K562 (cell line): ENCODE data around the gene PCDHA5. TPM values are rescaled to one million over a fixed set of nuclear protein-coding genes. Genes with fewer than 3 reads are reported as not detected.

Experiments used
- ATAC-seq: fragments of 200-7000 bp; cut with Tn5 transposase; 3 replicates; pipeline ENCODE4 v1.9.1; 2020; ENCODE audit warnings: moderate library complexity
- BruUV-seq: library from RNA; stranded (reverse); fragments of 400-500 nt; replicated peaks from 2 replicates; lab custom pipeline; 2021; lab: Mats Ljungman, UMichigan
- CTCF ChIA-PET: fragments of 300-600 bp; formaldehyde crosslinking; extraction: SDS; loops from one replicate; lab custom pipeline; 2021; ENCODE audit warnings: low intra/inter-chr PET ratio; lab: Yijun Ruan, JAX
- POLR2A ChIA-PET: fragments of 300-600, 350-650 bp; sonication (Branson Sonifier 250); formaldehyde crosslinking; extraction: SDS; loops from one replicate; lab custom pipeline; 2021; ENCODE audit warnings: antibody characterized with exemption, inconsistent platforms; lab: Yijun Ruan, JAX
- DNase-seq, 4 experiments: peaks; one replicate each; pipeline versions ENCODE4 v3.0.0 to v3.0.0-alpha.2; 2011 to 2018; ENCODE audit warnings: low spot score in 3 of 4, mixed read lengths in 3 of 4; ENCODE audit errors: extremely low read depth in 1 of 4
- FAIRE-seq: peaks from 2 replicates; lab custom pipeline; 2011; peaks lifted over from hg19 to GRCh38; lab: Jason Lieb, UNC
- H2AFZ ChIP-seq: 2 replicates; pipeline ENCODE4 v1.6.0; 2011; ENCODE audit warnings: low read depth, low read length, control low read depth, inconsistent platforms
- H3K27ac ChIP-seq: fragments of 200-600 bp; 3 replicates; pipeline ENCODE4 v1.8.0; 2011; ENCODE audit warnings: low read depth, mild to moderate bottlenecking, control low read depth, inconsistent platforms, low read length, moderate library complexity, mixed read lengths; ENCODE audit errors: extremely low read depth
- H3K27me3 ChIP-seq, 2 experiments: fragments of 300-600 bp in 1 of 2; 2 replicates in 1 of 2; 3 replicates in 1 of 2; pipeline versions ENCODE4 v1.6.0 to v1.8.0; 2011; ENCODE audit warnings: inconsistent platforms in 2 of 2, low read length in 2 of 2, mild to moderate bottlenecking in 1 of 2, mixed read lengths in 1 of 2, moderate library complexity in 1 of 2; ENCODE audit not compliant: control insufficient read depth in 2 of 2, insufficient read depth in 2 of 2
- H3K36me3 ChIP-seq: fragments of 300-600 bp; 3 replicates; pipeline ENCODE4 v1.8.0; 2011; ENCODE audit warnings: mild to moderate bottlenecking, low read length, inconsistent platforms; ENCODE audit not compliant: control insufficient read depth, insufficient read depth
- H3K4me1 ChIP-seq, 2 experiments: fragments of 200-600 bp in 1 of 2; replicated peaks in 1 of 2; 2 replicates in 1 of 2; 3 replicates in 1 of 2; pipeline versions ENCODE4 v1.5.1 to v1.8.0; 2011; ENCODE audit warnings: inconsistent platforms in 2 of 2, low read length in 2 of 2, mild to moderate bottlenecking in 1 of 2, mixed read lengths in 1 of 2, moderate library complexity in 1 of 2; ENCODE audit not compliant: control insufficient read depth in 2 of 2, insufficient read depth in 2 of 2
- H3K4me2 ChIP-seq: 2 replicates; pipeline ENCODE4 v1.6.1; 2011; ENCODE audit warnings: low read length, control low read depth, inconsistent platforms, mixed read lengths; ENCODE audit not compliant: insufficient read depth
- H3K4me3 ChIP-seq: fragments of 200-600 bp; sonication (generic), shearing (Covaris generic); 2 replicates; pipeline ENCODE4 v1.5.1; 2016; ENCODE audit warnings: control low read depth, inconsistent platforms
- H3K79me2 ChIP-seq: fragments of 200-600 bp; 3 replicates; pipeline ENCODE4 v1.8.0; 2011; ENCODE audit warnings: low read length, inconsistent platforms; ENCODE audit not compliant: control insufficient read depth, insufficient read depth
- H3K9ac ChIP-seq, 2 experiments: 2 replicates each; pipeline versions ENCODE4 v1.6.0 to v1.6.1; 2011; ENCODE audit warnings: low read depth in 2 of 2, low read length in 2 of 2, control low read depth in 1 of 2, inconsistent platforms in 1 of 2, mild to moderate bottlenecking in 1 of 2, mixed read lengths in 1 of 2; ENCODE audit not compliant: insufficient read depth in 1 of 2
- H3K9me1 ChIP-seq: one replicate; pipeline ENCODE4 v1.6.0; 2011; ENCODE audit warnings: inconsistent platforms, mild to moderate bottlenecking, low read length, moderate library complexity; ENCODE audit not compliant: control insufficient read depth, insufficient read depth
- H3K9me3 ChIP-seq: replicated peaks from 2 replicates; pipeline ENCODE4 v1.5.1; 2011; ENCODE audit warnings: low read depth, low read length, inconsistent platforms; ENCODE audit not compliant: control insufficient read depth, insufficient read depth
- H4K20me1 ChIP-seq: replicated peaks from 2 replicates; pipeline ENCODE4 v1.6.1; 2011; ENCODE audit warnings: low read length, inconsistent platforms, mixed read lengths; ENCODE audit not compliant: control insufficient read depth, insufficient read depth
- ATF7 ChIP-seq: fragments of 450-650 bp; IDR thresholded peaks from 2 replicates; pipeline ENCODE4 v1.7.1; 2014; ENCODE audit warnings: mild to moderate bottlenecking, moderate library complexity
- CHD2 ChIP-seq: IDR thresholded peaks from 2 replicates; pipeline ENCODE4 v1.6.1; 2011; ENCODE audit warnings: low read depth, low read length
- ELF4 ChIP-seq: fragments of 450-650 bp; formaldehyde crosslinking; IDR thresholded peaks from 2 replicates; pipeline ENCODE4 v1.4.0; 2022; ENCODE audit warnings: missing genetic modification characterization
- EP300 ChIP-seq: IDR thresholded peaks from 2 replicates; pipeline ENCODE4 v1.6.1; 2012; ENCODE audit warnings: low read length, improper control_type of control experiment
- GMEB1 ChIP-seq: fragments of 250-450 bp; sonication (Bioruptor Pico); IDR thresholded peaks from 2 replicates; pipeline ENCODE4 v1.4.0; 2020; ENCODE audit warnings: mild to moderate bottlenecking
- MCM7 ChIP-seq, 2 experiments: fragments of 450-650 bp; IDR thresholded peaks; 2 replicates each; pipeline ENCODE4 v1.6.1; 2016 to 2018
- SETDB1 ChIP-seq: IDR thresholded peaks from one replicate; pipeline ENCODE4 v1.6.1; 2012; ENCODE audit warnings: low read length, control low read depth, inconsistent platforms
- SMARCB1 ChIP-seq: IDR thresholded peaks from 2 replicates; pipeline ENCODE4 v1.6.1; 2011; ENCODE audit warnings: improper control_type of control experiment, low read depth; ENCODE audit not compliant: insufficient read length
- STAT6 ChIP-seq: sonication (generic); formaldehyde crosslinking; IDR thresholded peaks from 2 replicates; pipeline ENCODE4 v1.8.1; 2023; ENCODE audit warnings: mild to moderate bottlenecking, missing genetic modification reagents
- THRB ChIP-seq: fragments of 450-650 bp; formaldehyde crosslinking; conservative IDR thresholded peaks from 2 replicates; pipeline ENCODE4 v1.4.0; 2022; ENCODE audit warnings: mild to moderate bottlenecking, missing genetic modification characterization
- ZNF347 ChIP-seq: fragments of 450-650 bp; formaldehyde crosslinking; IDR thresholded peaks from 2 replicates; pipeline ENCODE4 v1.4.0; 2020; ENCODE audit warnings: low read depth, mild to moderate bottlenecking, moderate library complexity
- ZNF507 ChIP-seq: conservative IDR thresholded peaks from 2 replicates; pipeline ENCODE4 v1.6.1; 2017; ENCODE audit warnings: missing genetic modification characterization, missing compliant biosample characterization
- ZNF512 ChIP-seq: IDR thresholded peaks from 2 replicates; pipeline ENCODE4 v1.6.1; 2016; ENCODE audit warnings: missing genetic modification characterization, missing compliant biosample characterization
- ZNF584 ChIP-seq: fragments of 200-800 bp; sonication (Bioruptor generic); IDR thresholded peaks from 2 replicates; pipeline ENCODE4 v1.6.1; 2016; ENCODE audit warnings: low read depth, mild to moderate bottlenecking, missing genetic modification characterization, missing compliant biosample characterization
- WGBS: fragments of 100-300 bp; shearing (Covaris generic); methylation state at CpG from one replicate; pipeline ENCODE4 v1.1.6; 2016; ENCODE audit warnings: low coverage, mixed read lengths; ENCODE audit not compliant: insufficient coverage; ENCODE audit errors: missing lambda C conversion rate; 5-methylcytosine and 5-hydroxymethylcytosine counted together
- in situ Hi-C: fragments of 300-500 bp; cut with MboI; formaldehyde crosslinking; loops from 4 replicates; pipeline ENCODE4 v1.15.0; 2018; ENCODE audit warnings: inconsistent platforms, mixed read lengths
- intact Hi-C: fragments of 100-400 bp; cut with micrococcal nuclease; formaldehyde crosslinking; loops from 2 replicates; pipeline ENCODE4 v1.14.2; 2022
- polyA plus RNA-seq, 8 experiments: library from polyadenylated mRNA; depleted of rRNA in 4 of 8; stranded (reverse) in 5 of 8; unstranded in 3 of 8; fragments of >200 nt; fragmentation: Nextera tagmentation in 2 of 8; fragmentation: Illumina TruSeq in 1 of 8; extraction: Ambion mirVana in 2 of 8; extraction: Trizol in 1 of 8; gene quantifications; 2 replicates each; pipeline versions ENCODE4 v1.2.1 to v1.2.3, GENCODE V29; 2011 to 2014; ENCODE audit warnings: inconsistent platforms in 1 of 8, missing spikeins in 1 of 8
- total RNA-seq, 7 experiments: library from RNA; depleted of rRNA in 6 of 7; stranded (reverse); fragments of >200 nt in 6 of 7; fragmentation: Illumina TruSeq in 2 of 7; extraction: Trizol in 2 of 7; gene quantifications; 2 replicates each; pipeline versions ENCODE4 v1.2.1 to v1.2.3, GENCODE V29; 2011 to 2021; ENCODE audit warnings: low replicate concordance in 1 of 7

PCDHA5 gene
- total and polyA plus RNA-seq, 9 of the 15 experiments (the other 6 are each of a cell fraction or from before 2014, with no cell fraction given) = not detected

- H3K36me3 ChIP-seq = no peaks in the 10 kb centered on the region
- WGBS = 3% methylated on average over 74 of the region's 76 CpGs
- no peak for DNase-seq
- H3K9ac ChIP-seq = no peak overlapping the region
- H3K9me3 ChIP-seq = no peaks in the 10 kb centered on the region
- H3K4me1 ChIP-seq = peaks cover 0 to 7% of the 10 kb centered on the region in 2 experiments; a peak in 1 of 5 replicates
- ChIA-PET POLR2A (no interaction called here), CTCF (no interaction called here)
- FAIRE-seq = no peak
- no TSS peak for BruUV-seq
- H3K4me2 ChIP-seq = no peak overlapping the region
- no peaks in the 10 kb centered on the region for H3K79me2 ChIP-seq
- in situ Hi-C loops = no loop called here
- H3K9me1 ChIP-seq = no peaks in the 10 kb centered on the region
- peaks cover 0 to 4% of the 10 kb centered on the region in 2 experiments; a peak in 2 of 5 replicates for H3K27me3 ChIP-seq
- H3K4me3 ChIP-seq = no peak overlapping the region
- H4K20me1 ChIP-seq = no peaks in the 10 kb centered on the region
- intact Hi-C loops = no loop called here
- no peak overlapping the region for H3K27ac ChIP-seq
- ATAC-seq = no peak
- TF ChIP-seq CHD2 = no peak
- TF ChIP-seq STAT6 (CRISPR knock-in tag) = no peak
- TF ChIP-seq SMARCB1 = no peak
- TF ChIP-seq ZNF512 = no peak
- no peak for TF ChIP-seq ATF7
- no peak for TF ChIP-seq ELF4 (CRISPR knock-in tag)
- TF ChIP-seq GMEB1 (CRISPR knock-in tag) = no peak
- TF ChIP-seq THRB (CRISPR knock-in tag) = no peak
- TF ChIP-seq ZNF584 = no peak
- TF ChIP-seq MCM7 (IDR thresholded peaks at IDR 0.05) = no peak
- TF ChIP-seq SETDB1 = no peak
- TF ChIP-seq ZNF347 = no peak
- TF ChIP-seq ZNF507 (tag) = no peak
- no peak for TF ChIP-seq EP300
- no peak overlapping the region for H2AFZ ChIP-seq
Measured at GRCh38 chr5:140862441-140863295, 41.3 kb downstream of the PCDHA5 start.
